Spleen (tissue), 7 donors: ENCODE data around the gene CD72.

Experiments used
- CTCF ChIP-seq, 11 experiments: fragments of 200-600 bp in 7 of 11; fragments of 450-650 bp in 4 of 11; sonication (generic) in 4 of 11; IDR thresholded peaks in 8 of 11; conservative IDR thresholded peaks in 3 of 11; 1 replicate in 7 of 11; 2 replicates in 4 of 11; pipeline versions ENCODE4 v1.4.0 to v1.8.0; 2016 to 2021; ENCODE audit warnings: antibody characterized with exemption in 11 of 11, inconsistent platforms in 4 of 11, mild to moderate bottlenecking in 1 of 11
- POLR2A ChIP-seq, 3 donors: fragments of 450-650 bp; IDR thresholded peaks; one replicate each; pipeline ENCODE4 v1.5.1; 2017; ENCODE audit warnings: antibody characterized with exemption in 3 of 3, mild to moderate bottlenecking in 1 of 3
- POLR2AphosphoS5 ChIP-seq, 3 donors: sonication (generic); formaldehyde crosslinking; IDR thresholded peaks; one replicate each; pipeline ENCODE4 v1.5.1; 2017; ENCODE audit warnings: antibody characterized with exemption in 3 of 3
- donor health status: DM: no; HTN: no; CAD: no; lungs with moderate emphysema.
- donor health status: DM: no; HTN: no; CAD: no.
- donor health status: DM: no; HTN: no; CAD: no.

GRCh38 chr9:35653611-35654010 is 35.4 kb upstream of the CD72 start:
- TF ChIP-seq CTCF (IDR thresholded peaks at IDR 0.05 in 8 of 11, conservative IDR thresholded peaks at IDR 0.05 in 3 of 11): no peak
- no peak for TF ChIP-seq POLR2A (IDR thresholded peaks at IDR 0.05)
- TF ChIP-seq POLR2AphosphoS5 (IDR thresholded peaks at IDR 0.05): no peak
